Dedifferentiated amniotic fluid mesenchymal stem cell (primary cell): Measurements from ENCODE around the gene VEZF1.

Source experiments
- DNase-seq: peaks from one replicate; pipeline ENCODE4 v3.0.0-alpha.2; 2016; ENCODE audit errors: extremely low spot score

The VEZF1 gene

GRCh38 chr17:57949649-57950048 is 38.4 kb downstream of the VEZF1 start:
- DNase-seq, result no peak

DNA sequence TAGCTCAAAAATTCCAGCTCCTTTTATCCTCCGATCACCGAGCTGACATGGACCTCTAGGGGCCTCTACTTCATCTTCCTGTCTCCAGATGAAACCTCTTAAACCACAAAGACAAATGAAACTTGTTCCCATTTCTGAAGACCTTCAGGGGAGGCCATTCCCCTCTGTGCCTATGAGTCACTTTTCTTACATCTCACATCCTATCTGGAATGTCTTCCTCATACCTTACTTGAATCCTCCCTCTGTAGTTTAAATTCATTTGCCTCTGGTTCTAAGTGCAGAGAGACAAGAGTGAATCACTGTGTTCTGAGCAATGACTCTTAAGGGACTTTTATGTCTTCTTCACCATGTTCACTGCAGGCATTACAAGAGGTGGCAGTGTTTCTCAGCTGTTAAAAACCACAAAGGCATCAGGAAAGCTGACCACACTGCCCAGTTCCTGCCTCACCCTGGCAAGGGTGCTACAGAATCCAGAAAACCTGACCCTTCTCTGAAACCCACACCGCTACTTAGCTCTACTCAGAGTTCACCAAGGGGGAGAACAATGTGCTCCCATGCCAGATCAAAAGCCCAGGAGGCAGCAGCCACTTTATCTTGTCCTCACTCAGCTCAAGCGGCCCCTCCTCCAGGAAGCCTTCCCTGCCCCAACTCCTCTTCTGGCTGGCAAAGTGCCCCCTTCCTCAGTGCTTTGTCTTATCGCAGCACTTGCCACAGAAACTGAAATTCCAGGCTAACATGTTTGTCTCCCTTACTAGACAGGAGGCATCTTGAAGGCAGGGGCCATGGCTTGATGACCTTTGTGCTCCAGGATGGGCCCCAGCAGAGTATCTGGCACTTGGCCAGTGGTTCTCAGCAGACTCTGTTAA is 39.3 kb downstream of the VEZF1 start:
- DNase-seq, result peak; percentile 76

- DNase-seq, result no peak
Measured at GRCh38 chr17:57948169-57948554, 39.9 kb downstream of the VEZF1 start.

- no peak for DNase-seq
Measured at GRCh38 chr17:57947369-57947768, 40.7 kb downstream of the VEZF1 start.

GRCh38 chr17:57946798-57947358 is 41.2 kb downstream of the VEZF1 start:
- no peak for DNase-seq

DNA sequence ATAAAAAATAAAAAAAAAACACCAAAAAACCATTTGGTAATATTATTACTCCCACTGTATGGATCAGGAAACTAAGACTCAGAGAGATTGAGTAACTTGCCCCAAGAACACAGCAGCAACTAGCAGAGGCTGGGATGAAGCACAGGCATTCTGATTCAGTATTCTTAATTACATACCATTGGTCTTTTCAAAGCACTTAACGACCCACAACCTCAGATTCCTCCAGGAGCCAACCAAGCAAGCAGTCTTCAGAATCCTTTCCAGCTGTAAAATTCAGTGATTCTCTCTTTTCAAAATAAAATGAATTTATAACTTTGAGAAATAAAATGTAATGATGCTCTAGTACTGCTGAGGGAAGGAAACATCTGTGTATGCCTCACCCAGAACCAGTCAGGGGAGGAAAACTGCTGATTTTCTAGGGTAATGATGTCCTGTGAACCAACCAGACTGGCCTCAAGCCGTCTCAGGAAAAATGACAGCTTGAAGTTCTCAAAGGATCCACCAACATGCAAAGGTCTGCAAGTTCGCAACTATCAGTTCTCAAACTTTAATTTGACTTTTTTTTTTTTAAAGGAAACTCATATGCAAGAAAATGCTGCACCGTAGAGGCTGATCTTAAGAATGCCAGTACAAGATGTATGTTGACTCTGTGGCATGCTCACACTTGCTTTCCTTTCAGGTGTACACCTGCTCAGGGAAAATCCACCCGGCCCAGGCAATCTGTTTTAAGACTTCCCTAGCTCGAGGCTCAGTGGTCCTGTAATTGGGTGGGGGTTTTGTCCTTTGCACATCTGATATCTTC is 41.9 kb downstream of the VEZF1 start:
- no peak for DNase-seq

DNA sequence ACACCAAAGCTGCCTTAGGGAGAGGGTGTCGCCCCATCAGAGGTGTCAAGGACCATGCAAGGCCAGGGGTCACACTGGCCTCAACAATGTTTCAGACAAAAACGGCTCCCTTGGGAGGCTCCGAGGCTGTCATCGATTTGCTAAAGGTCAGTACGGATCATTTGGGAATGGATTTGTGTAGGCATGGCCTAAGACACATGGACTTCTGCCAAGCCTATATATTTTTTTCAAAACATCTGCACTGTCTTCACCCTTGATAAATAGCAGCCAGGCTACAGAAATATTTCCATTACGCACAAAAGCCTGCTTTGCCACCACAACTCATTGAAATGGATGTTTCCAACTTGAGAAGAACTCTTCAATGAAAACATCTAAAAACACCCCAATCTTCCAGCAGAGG is 43.1 kb downstream of the VEZF1 start:
- DNase-seq, result no peak

GRCh38 chr17:57943645-57944044 is 44.4 kb downstream of the VEZF1 start:
- no peak for DNase-seq

DNA sequence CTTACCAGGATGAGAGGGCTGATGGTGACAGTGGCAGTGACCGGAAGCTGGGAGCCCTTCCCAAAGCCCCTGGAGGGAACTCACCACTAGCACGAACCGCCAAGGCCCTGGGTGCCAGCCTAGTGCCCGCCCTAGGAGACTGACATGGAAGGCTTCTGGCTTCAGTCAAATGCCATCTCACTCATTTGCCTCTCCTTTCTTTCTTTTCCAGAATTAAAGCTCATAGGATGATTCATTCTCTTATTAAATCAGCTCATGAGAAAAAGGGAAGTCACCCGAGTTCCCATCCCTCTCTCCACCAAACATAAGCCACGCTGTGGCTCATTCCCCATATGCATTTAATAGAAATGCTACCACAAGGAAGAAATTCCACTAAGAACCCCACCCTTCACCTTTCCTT is 44.9 kb downstream of the VEZF1 start:
- DNase-seq, result peak; percentile 54

- DNase-seq, result no peak
Measured at GRCh38 chr17:57941384-57942370, 46.4 kb downstream of the VEZF1 start.

DNA sequence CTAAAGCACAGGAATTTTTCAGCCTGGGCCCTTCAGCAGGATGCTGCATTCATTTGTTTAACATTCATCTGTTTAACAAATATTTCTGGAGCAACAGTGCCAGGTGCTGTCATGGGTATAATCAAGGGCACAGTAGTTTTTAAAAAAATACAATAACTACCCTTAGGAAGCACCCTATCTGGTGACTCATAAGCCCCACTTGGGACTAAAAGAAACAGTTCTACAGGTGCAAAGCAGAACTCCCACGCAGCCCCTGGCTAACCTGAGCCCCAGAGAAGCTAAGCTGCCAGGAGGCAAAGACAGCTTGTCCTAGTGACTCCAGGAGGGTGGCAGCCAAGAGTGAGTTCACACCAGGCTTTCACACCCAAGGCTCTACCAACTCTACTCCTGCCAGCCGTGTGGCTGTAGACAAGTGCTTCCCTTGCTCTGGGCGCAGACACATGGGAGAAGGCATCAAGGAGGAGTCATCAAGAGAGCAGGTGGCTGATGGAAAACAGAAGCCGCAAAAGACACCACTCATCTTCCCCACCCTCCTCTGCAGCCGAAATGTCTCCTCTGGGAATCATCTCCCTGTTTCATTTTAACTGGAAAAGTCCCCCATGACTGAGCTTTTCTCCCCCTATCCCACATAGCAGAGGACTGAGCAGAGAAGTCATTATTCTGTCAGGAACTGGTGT is 47.3 kb downstream of the VEZF1 start:
- DNase-seq, result no peak

DNA sequence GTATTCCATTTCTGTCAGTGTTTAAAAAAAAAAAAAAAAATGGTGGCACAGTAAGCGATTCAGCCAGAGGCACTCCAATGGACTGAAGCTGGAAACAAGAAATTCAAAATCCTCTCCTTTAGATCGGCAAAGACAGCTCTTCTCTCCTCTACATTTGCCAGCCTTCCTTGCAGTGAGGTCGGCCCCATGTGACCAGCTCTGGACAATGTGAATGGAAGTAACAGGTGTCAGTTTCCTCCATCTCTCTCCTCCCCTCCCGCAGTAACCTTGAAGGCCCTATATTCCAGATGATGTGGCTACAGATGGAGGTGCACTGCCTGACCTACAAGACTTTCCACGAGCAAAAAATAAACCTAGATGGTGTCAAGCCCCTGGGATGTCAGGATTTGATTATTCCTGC is 47.8 kb downstream of the VEZF1 start:
- no peak for DNase-seq

DNA sequence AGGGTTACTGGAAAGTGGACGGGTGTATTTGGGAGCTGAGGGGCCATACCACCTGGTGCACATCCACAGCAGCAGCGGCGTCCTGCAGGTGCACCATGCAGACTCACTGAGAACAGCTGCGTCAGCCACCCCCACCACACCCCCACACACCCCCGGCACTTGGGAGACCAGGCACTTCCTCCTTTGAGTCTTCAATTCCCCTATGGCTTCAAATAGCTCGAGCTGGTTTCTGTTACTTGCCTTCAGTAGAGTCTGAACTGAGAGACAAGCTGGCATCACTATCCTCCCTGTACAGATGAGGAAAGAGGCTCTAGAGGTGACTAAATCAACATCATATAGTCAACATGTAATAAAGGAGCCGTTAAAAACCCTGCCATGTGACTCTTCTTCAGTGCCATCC is 48.3 kb downstream of the VEZF1 start:
- no peak for DNase-seq

DNA sequence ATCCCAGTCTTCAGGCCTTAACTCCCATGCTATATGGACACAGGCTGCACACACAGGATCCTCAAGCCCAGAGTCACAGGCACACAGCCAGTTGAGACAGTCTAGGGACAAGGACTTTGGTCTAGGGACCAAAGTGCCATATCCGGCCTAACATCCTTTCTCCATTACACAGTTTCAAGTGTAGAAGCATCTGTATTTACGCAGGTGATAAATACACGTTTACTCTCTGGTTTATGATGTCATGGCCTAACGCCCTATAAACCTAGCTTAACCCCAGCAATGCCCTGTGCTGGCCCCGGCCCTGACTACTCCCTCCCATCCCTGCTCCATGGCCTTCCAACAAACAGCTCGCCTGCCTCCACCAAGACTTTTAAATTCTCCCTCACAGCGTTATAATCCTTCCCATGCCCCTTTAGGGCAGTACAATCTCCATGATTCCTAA is 50.0 kb downstream of the VEZF1 start:
- DNase-seq, result no peak

DNA sequence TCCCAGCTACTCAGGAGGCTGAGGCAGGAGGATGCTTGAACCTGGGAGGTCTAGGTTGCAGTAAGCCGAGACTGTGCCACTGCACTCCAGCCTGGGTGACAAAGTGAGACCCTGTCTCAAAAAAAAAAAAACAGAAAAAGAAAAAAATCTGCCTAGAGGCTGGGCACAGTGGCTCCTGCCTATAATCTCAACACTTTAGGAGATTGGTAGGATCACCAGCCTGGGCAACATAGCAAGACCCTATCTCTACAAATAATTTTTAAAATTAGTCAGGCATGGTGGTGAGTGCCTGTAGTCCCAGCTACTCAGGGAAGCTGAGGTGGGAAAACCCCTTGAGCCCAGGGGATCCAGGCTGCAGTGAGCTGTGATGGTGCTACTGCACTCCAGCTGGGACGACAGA is 50.6 kb downstream of the VEZF1 start:
- no peak for DNase-seq

DNA sequence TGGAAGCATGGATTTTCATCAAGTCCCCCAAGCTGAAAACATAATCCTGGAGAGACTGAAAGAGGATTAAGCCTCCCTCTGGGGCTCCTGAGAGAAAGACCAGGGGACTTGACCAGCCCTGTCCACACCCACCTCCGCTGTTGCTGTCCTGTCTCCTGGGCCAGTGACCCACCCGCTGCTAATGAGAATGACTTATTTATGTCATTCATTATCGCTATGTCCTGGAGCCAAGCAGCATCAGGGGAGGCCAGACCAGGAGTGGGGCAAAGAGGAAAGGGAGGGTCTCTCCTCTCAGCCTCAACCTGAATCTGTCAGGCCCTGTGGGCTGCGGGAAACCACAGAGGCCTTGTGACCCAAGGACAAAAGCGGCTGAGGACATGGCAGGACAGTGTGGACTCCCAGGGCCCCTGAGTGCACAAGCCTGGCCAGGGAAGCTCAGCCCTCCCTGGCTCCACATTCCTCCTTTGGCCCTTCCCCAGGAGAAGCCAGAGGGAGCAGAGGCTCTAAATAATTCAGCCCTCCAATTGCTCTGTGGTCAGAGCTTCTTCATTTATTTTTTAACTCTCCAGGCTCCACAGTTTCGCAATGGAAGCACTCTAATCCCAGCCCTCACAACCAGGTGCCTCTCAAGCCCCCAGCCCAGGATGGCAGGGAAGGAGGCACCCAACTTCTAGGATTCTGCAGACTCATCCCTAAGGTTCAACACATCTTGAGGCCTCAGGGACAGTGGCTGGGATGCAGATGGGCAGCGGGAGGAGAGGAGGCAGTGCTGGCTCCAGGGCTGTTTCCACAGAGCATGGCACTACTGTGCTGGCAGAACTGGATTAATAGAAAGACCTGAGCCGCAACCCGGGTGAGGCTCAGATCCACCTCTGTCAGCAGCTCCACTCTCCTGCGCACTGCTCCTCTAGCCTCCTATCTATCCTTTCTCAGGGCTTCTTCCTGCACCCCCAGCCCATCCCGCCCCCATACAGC is 51.9 kb downstream of the VEZF1 start:
- peak; percentile 20 for DNase-seq

GRCh38 chr17:57931488-57932137 is 56.4 kb downstream of the VEZF1 start:
- DNase-seq, result no peak

DNA sequence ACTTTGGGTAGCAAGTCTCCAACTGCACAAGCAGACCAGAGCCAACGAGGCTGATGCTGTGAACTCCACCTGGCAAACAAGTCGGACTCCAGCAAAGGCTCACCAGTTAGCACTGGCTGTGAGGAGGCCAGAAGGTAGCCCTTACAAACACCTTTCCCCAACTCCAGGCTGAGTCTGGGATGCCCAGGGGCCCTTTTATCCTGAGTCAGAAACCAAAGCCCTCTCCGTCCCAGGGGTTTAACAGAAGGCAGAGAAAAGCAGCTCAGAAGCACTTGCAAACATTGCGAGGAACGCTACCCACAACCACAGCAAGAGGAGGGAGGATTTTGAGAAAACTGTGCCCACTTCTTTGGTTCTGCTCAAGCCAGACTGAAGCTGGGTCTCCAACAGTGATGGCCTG is 57.8 kb downstream of the VEZF1 start:
- DNase-seq, result no peak

- DNase-seq, result no peak
Measured at GRCh38 chr17:57929386-57929785, 58.7 kb downstream of the VEZF1 start.
